Activated CD4-positive, alpha-beta memory T cell treated with anti-CD3 and anti-CD28 coated beads for 36 hours (primary cell): Measurements from ENCODE around the gene MAP3K3. TPM values are rescaled to one million over a fixed set of nuclear protein-coding genes. Genes with fewer than 3 reads are reported as not detected.

ENCODE experiments used
- CTCF ChIA-PET: fragments of 350-600 bp; sonication (Branson Sonifier 250); formaldehyde crosslinking; loops from one replicate; lab custom pipeline; 2021; ENCODE audit warnings: antibody characterized with exemption, inconsistent platforms; lab: Charles Lee
- POLR2A ChIA-PET: fragments of 350-600 bp; sonication (Branson Sonifier 250); formaldehyde crosslinking; loops from one replicate; lab custom pipeline; 2021; ENCODE audit warnings: antibody characterized with exemption; lab: Charles Lee
- DNase-seq: peaks from one replicate; pipeline ENCODE4 v3.0.0-alpha.2; 2020
- H3K27ac Mint-ChIP-seq: one replicate; pipeline ENCODE4 v1.8.0; 2021; ENCODE audit warnings: mixed read lengths
- H3K27me3 Mint-ChIP-seq: one replicate; pipeline ENCODE4 v1.8.0; 2021; ENCODE audit warnings: mixed read lengths
- H3K36me3 Mint-ChIP-seq: one replicate; pipeline ENCODE4 v1.8.0; 2021; ENCODE audit warnings: mixed read lengths
- H3K4me1 Mint-ChIP-seq: one replicate; pipeline ENCODE4 v1.8.0; 2021; ENCODE audit warnings: low read depth, mixed read lengths
- H3K4me3 Mint-ChIP-seq: one replicate; pipeline ENCODE4 v1.8.0; 2021; ENCODE audit warnings: mild to moderate bottlenecking, mixed read lengths
- H3K9me3 Mint-ChIP-seq: one replicate; pipeline ENCODE4 v1.8.0; 2021; ENCODE audit warnings: mixed read lengths
- intact Hi-C: fragments of 100-400 bp; cut with micrococcal nuclease; formaldehyde crosslinking; loops from one replicate; pipeline ENCODE4 v1.15.1; 2023
- total RNA-seq, 2 experiments: library from RNA; stranded (reverse); gene quantifications; one replicate each; pipeline ENCODE4 v1.2.3, GENCODE V29; 2021

The MAP3K3 gene
- total RNA-seq, 2 experiments from 2014 or later = 32.8 to 34.0 TPM

DNA sequence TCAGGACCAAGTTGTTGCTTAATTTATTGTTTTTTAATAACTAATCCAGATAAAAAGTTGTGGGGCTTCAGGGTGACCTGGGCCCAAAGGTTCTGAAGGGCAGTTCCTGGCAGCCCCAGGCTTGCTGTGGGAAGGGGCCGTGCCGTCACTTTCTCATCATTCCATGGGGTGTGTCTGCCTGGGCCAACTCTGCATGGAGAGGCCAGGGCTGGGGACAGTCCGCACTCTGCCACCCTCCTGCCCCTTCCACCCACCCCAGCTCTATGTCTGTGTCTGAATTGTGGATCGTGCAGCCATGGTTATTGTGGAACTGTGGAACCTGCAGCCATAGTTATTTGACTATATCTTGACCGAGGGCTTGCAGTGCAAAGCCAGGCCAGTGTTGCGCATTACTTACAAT lies 73.7 kb downstream of the MAP3K3 start:
- POLR2A ChIA-PET = no interaction called here
- CTCF ChIA-PET = interaction anchor here (0.6 to 3.4 kb wide), 9 partner anchors 12 to 271 kb away, joined by 3 to 14 read pairs (median 4); partner anchors contain the start of gene CCDC47
- no peak overlapping the region for H3K4me3 Mint-ChIP-seq
- H3K9me3 Mint-ChIP-seq = no peaks in the 10 kb centered on the region
- H3K4me1 Mint-ChIP-seq = peaks cover 37% of the 10 kb centered on the region
- intact Hi-C loops = loop anchor here (2.0 to 5.0 kb wide), 5 partner anchors 145 to 811 kb away; partner anchors contain the start of genes CEP95, CYB561, DCAF7 and DDX5
- no peak for DNase-seq
- H3K27me3 Mint-ChIP-seq = no peaks in the 10 kb centered on the region
- peaks cover 27% of the 10 kb centered on the region for H3K36me3 Mint-ChIP-seq
- peak overlapping the region; percentile 96 for H3K27ac Mint-ChIP-seq

DNA sequence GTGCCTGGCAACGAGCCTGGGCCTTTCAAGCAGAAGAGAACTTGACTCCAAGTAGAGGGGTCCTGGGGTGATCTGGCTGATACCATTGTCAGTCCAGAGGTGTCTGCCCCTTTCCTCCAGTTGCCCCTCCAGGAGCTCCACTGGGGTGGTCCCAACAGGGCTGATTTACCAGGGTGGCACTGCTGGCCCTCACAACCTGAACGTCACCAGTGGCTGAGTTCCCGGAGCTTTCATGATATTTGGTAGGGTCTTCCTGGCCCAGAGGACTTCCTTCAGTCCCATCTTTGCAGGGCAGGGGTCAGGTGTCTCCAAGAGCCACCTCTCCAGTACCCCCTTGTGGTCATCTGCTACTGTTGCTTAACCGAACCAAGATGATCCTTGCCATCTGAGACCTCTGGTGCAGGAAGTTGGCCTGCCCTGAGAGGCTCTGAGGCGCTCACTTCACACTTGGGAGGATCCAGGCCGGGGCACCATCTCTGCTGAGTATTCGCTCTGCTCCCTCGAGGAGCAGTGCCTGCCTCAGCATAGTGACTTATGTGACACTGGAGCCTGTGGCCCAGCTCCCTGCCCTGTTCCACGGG lies 74.3 kb downstream of the MAP3K3 start:
- intact Hi-C loops = loop anchor here (2.0 to 5.0 kb wide), 5 partner anchors 146 to 811 kb away; partner anchors contain the start of genes CEP95, CYB561, DCAF7 and DDX5
- peaks cover 23% of the 10 kb centered on the region for H3K36me3 Mint-ChIP-seq
- no peaks in the 10 kb centered on the region for H3K27me3 Mint-ChIP-seq
- no peaks in the 10 kb centered on the region for H3K9me3 Mint-ChIP-seq
- H3K4me1 Mint-ChIP-seq = peaks cover 42% of the 10 kb centered on the region
- DNase-seq = peak; percentile 60
- peak overlapping the region; percentile 96 for H3K27ac Mint-ChIP-seq
- H3K4me3 Mint-ChIP-seq = peak overlapping the region; percentile 88
- ChIA-PET POLR2A (interaction anchor here (1.3 to 3.2 kb wide), 4 partner anchors 11 to 271 kb away, joined by 3 to 22 read pairs (median 8); partner anchors contain the start of genes CCDC47 and DDX42), CTCF (interaction anchor here (0.6 to 3.4 kb wide), 13 partner anchors 12 to 273 kb away, joined by 3 to 27 read pairs (median 5); no protein-coding TSS in a partner anchor)

DNA sequence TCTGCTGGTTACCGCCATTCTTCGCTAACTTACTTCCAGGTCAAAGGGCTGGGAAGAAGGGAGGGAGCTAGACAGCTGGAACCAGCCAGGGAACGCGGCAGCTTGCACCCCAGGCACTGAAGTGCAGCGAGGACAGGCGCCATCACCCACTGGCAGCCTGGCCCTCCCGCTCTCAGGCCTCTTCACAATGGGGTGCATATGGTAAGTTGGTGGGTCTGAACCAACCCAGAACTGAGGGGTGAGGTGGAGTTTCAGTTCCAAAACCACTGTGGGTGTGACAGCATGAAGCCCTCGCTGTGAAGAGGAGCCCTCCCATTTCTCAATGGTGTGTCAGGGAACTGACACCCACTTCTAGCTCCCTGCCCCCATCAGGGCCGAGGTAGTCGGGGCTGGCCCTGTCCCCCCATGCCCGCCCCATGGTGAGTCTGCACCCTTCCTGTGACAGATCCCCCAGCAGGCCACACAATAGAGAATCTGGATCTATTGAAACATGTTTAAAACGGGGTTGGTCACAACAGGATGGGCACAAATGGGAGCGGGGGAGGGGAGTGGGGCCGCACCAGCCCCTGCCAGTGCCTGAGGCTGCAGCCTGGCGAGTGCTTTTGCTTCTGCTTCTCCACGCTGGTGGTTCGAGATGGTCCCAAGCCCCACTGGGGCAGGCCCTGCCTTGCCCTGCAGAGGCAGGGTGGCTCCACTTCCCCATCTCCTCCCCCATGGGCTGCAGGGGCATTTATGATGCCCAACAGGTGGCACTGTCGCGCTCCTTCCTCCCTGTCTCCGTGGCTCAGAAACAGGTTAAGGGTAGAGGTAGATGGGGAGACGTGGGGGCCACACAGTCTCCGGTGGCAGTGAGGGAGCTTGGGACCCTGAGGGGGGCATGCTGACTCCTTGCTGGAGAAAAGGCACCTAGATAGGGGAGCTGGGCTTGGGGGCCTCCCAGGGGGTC lies 75.4 kb downstream of the MAP3K3 start:
- H3K27ac Mint-ChIP-seq = peak overlapping the region; percentile 96
- DNase-seq = peak; percentile 90
- intact Hi-C loops = loop anchor here (1.0 to 5.0 kb wide), 7 partner anchors 13 to 810 kb away; partner anchors contain the start of genes CEP95, CYB561, DCAF7 and DDX5
- CTCF ChIA-PET = interaction anchor here (0.6 to 3.4 kb wide), 24 partner anchors 9 to 274 kb away, joined by 3 to 27 read pairs (median 4); partner anchors contain the start of genes CCDC47 and MAP3K3
- no peaks in the 10 kb centered on the region for H3K27me3 Mint-ChIP-seq
- peak overlapping the region; percentile 88 for H3K4me3 Mint-ChIP-seq
- peaks cover 53% of the 10 kb centered on the region for H3K4me1 Mint-ChIP-seq
- no peaks in the 10 kb centered on the region for H3K9me3 Mint-ChIP-seq
- POLR2A ChIA-PET = interaction anchor here (0.7 to 3.2 kb wide), 8 partner anchors 9 to 272 kb away, joined by 3 to 22 read pairs (median 4); partner anchors contain the start of genes CCDC47 and DDX42
- peaks cover 21% of the 10 kb centered on the region for H3K36me3 Mint-ChIP-seq

DNA sequence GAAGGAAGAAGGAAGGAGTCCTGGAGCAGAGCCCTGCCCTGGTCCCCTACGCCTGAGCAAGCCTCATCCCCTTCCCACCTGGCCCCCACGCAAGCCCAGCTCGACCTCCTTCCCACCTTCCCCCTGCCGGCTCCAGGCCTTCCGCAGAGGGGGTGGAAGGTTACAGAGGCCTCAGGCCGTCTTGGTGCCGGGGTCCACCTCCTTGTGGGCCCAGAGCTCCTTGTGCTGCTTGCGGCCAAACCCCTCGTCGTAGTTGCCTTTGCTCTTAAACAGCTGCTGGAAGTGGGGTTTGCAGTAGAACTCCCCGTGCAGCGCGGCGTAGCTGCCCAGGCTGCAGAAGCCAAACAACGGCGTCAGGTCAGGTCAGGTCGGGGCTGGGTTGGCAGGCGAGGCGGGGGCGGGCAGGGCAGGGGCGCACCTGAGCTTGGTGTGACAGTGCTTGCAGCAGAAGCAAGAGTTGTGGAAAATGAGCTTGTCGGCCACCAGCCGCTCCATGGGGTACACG lies 76.2 kb downstream of the MAP3K3 start:
- H3K27me3 Mint-ChIP-seq = no peaks in the 10 kb centered on the region
- CTCF ChIA-PET = interaction anchor here (0.6 to 3.4 kb wide), 20 partner anchors 10 to 275 kb away, joined by 3 to 27 read pairs (median 4); partner anchors contain the start of genes CCDC47 and MAP3K3
- POLR2A ChIA-PET = interaction anchor here (0.7 to 3.2 kb wide), 11 partner anchors 10 to 252 kb away, joined by 3 to 22 read pairs (median 3); partner anchors contain the start of genes CCDC47, CYB561 and DDX42
- peak; percentile 64 for DNase-seq
- H3K27ac Mint-ChIP-seq = peak overlapping the region; percentile 96
- no peaks in the 10 kb centered on the region for H3K9me3 Mint-ChIP-seq
- H3K36me3 Mint-ChIP-seq = peaks cover 29% of the 10 kb centered on the region
- H3K4me3 Mint-ChIP-seq = peak overlapping the region; percentile 88
- intact Hi-C loops = loop anchor here (1.0 to 5.0 kb wide), 5 partner anchors 12 to 809 kb away; partner anchors contain the start of genes CEP95, CYB561, DDX5 and SMARCD2
- peaks cover 57% of the 10 kb centered on the region for H3K4me1 Mint-ChIP-seq

DNA sequence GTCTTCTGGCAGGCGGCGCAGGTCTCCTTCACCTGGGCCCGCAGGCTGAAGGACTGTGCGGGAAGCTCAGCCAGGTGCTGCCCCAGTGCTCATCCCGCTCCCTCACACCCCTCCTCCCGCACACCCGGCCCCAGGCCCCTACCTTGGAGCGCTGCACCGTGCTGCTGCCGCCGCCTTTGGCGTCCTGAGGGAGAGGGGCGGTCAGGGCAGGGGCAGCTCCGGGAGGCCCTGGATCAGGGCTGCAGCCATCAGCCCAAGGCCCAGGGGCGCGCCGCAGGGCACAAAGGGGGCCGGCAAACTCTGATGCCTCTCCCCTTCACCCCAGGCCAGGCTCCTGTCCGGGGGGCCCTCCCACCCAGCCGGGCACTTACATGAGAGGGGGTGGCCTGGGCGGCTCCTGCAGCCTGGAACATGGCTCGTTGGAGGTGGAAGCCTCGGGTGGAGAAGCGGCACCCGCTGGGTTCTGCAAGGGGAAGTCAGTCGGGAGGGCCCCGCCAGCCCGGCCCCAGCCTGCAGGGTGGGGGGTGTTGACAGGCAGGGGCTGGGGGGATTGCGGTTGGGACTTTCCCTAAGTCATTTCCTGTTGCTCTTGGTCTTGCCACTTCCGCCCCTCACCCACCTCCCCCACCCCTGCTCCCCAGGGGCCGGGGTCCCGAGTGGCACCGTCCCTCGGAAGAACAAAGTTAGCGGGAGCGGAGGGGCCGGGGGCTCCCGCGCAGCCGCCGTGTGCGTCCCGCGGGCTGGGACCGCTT lies 76.8 kb downstream of the MAP3K3 start:
- peak; percentile 89 for DNase-seq
- Mint-ChIP-seq H3K36me3 (peaks cover 32% of the 10 kb centered on the region), H3K9me3 (no peaks in the 10 kb centered on the region), H3K4me1 (peaks cover 63% of the 10 kb centered on the region), H3K4me3 (peak overlapping the region; percentile 88), H3K27me3 (no peaks in the 10 kb centered on the region), H3K27ac (peak overlapping the region; percentile 96)
- intact Hi-C loops = loop anchor here (1.0 to 5.0 kb wide), 6 partner anchors 11 to 808 kb away; partner anchors contain the start of genes CEP95, CYB561, DDX5 and FTSJ3
- ChIA-PET POLR2A (interaction anchor here (0.7 to 3.2 kb wide), 8 partner anchors 11 to 253 kb away, joined by 3 to 22 read pairs (median 3); partner anchors contain the start of genes CCDC47, CYB561 and DDX42), CTCF (interaction anchor here (0.7 to 3.4 kb wide), 15 partner anchors 9 to 273 kb away, joined by 3 to 27 read pairs (median 5); partner anchors contain the start of genes CCDC47 and MAP3K3)

DNA sequence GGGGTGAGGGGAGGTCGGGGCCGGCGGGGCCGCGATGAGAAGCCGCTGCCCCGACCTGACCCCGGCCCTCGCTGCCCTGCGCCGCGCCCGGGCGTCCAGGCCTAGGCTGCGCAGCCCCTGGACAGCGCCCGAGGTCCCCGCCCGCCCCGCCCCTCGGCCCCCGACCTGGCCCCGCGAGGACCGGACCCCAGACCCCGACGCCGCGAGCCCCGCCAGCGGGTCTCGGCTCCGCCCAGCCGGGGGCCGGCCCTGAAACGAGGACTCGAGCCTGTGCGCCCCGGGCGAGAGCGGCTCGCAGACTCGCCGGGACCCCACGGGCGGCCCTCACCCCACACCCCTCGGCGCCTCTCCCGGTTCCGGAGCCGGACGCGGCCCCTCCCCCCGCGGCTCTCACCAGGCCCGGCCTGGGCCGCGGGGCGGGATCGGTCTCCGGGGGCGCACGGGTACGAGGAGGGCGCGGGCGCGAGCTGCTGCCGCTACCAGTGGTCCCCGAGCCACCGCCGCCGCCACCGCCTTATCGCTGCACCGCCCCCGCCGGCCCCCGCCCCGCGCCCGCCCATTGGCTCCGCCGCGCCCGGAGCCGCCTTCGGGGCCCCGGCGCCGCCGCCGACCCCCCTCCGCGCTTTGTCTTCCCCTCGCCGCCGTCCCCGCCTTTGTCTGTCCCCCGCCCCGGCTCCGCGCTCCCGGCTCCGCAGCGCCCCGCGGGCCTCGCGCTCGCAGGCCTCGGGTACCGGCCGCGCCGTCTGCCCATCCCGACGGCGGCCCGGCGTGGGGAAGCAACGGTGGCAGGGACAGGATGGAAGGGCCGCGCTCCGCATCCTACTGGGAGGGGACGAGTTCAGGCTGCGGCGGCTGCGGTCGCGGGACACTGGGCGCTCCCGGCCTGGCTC lies 77.7 kb downstream of the MAP3K3 start, which contains the start of gene LIMD2:
Gene LIMD2, minus strand, starts transcription at position 488 of the 890 bp plus-strand sequence. CDS start 827 bp downstream, outside the sequence.
- H3K4me3 Mint-ChIP-seq = peak within 1 kb of the TSS; percentile 88
- peak; percentile 85 for DNase-seq
- peaks cover 29% of the 10 kb centered on the region for H3K36me3 Mint-ChIP-seq
- POLR2A ChIA-PET = interaction anchor here (0.7 to 3.6 kb wide), 5 partner anchors 11 to 149 kb away, joined by 3 to 19 read pairs (median 5); partner anchors contain the start of genes CCDC47, DCAF7 and DDX42
- peak within 1 kb of the TSS; percentile 96 for H3K27ac Mint-ChIP-seq
- no peaks in the 10 kb centered on the region for H3K9me3 Mint-ChIP-seq
- peaks cover 67% of the 10 kb centered on the region for H3K4me1 Mint-ChIP-seq
- CTCF ChIA-PET = interaction anchor here (1.3 kb wide), 1 partner anchor 74 kb away, joined by 3 read pairs; the partner anchor contains the start of gene DDX42
- intact Hi-C loops = loop anchor here (1.0 to 5.0 kb wide), 5 partner anchors 127 to 807 kb away; partner anchors contain the start of genes CEP95, CYB561, DDX5 and FTSJ3
- no peaks in the 10 kb centered on the region for H3K27me3 Mint-ChIP-seq

DNA sequence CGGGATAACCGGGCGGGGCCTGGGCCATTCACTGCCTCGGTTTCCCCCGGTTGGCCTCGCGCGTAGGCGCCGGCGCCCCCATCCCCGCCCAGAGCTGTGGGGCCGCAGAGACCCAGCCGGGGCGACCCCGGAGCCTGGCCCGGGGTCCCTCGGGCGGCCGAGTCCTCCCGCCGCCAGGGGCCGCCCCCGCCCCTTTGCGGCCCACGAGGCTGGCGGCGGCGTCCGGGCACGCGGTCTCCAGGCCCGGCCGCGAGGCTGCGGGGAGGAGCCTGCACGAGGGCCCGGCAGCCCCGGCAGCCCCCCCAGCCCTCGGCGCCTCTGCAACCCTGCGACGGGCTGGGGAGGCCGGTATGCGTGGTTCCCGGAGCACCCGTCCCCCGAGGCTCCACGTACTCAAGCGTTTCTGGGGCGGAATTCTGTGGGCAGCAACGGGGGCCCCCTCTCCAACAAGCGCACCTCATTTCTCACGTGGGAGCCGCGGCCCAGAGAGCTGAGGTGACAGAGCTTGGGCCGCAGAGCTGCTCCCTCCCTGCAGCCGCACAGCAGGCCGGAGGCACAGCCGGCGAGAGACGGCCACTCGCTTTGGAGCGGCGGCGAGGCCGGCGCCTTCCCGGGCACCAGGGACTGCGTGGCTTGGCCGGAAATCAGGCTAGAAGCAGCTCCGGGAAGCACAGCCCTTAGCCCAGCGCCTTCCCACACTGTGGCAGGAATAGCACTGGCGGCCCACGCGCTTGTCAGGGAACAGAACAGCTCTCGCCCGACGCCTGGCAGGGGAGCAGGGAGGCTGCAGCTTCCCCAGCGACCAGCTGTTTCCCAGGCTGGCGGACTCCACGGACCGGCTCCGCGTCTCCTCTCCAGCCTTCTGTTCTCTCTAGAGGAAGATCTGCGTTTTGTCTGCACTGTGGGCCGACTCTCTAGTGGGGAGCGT lies 78.6 kb downstream of the MAP3K3 start:
- DNase-seq = peak; percentile 64
- Mint-ChIP-seq H3K9me3 (no peaks in the 10 kb centered on the region), H3K27ac (peak overlapping the region; percentile 93), H3K36me3 (peaks cover 31% of the 10 kb centered on the region), H3K27me3 (no peaks in the 10 kb centered on the region), H3K4me3 (peak overlapping the region; percentile 81), H3K4me1 (peaks cover 66% of the 10 kb centered on the region)
- ChIA-PET POLR2A (interaction anchor here (0.7 to 3.6 kb wide), 9 partner anchors 10 to 150 kb away, joined by 3 to 19 read pairs (median 5); partner anchors contain the start of genes CCDC47, DCAF7, DDX42 and MAP3K3), CTCF (interaction anchor here (1.0 to 2.7 kb wide), 6 partner anchors 9 to 272 kb away, joined by 3 to 11 read pairs (median 3); partner anchors contain the start of gene DDX42)
- intact Hi-C loops = loop anchor here (1.0 kb wide), 1 partner anchor 73 kb away; the partner anchor contains the start of gene CCDC47

DNA sequence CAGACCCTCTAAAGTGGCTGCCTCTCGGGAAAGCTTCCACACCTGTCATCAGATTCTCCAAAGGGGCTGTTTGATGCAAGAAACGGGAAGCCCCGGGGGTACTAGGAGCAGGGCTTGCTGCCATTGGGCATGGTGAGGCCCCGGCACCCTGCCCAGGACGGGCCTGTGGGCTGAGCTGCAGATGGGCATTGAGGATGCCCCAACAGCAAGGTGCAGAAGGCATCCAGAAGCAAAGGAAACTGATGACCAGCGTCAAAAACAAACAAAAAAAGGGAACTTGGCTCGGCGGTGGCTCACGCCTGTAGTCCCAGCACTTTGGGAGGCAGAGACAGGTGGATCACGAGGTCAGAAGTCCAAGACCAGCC lies 79.2 kb downstream of the MAP3K3 start:
- no peaks in the 10 kb centered on the region for H3K27me3 Mint-ChIP-seq
- DNase-seq = no peak
- ChIA-PET POLR2A (interaction anchor here (0.9 to 3.6 kb wide), 9 partner anchors 9 to 151 kb away, joined by 3 to 19 read pairs (median 4); partner anchors contain the start of genes CCDC47, DCAF7, DDX42 and MAP3K3), CTCF (interaction anchor here (1.0 to 2.7 kb wide), 5 partner anchors 9 to 272 kb away, joined by 3 to 11 read pairs (median 3); no protein-coding TSS in a partner anchor)
- no peaks in the 10 kb centered on the region for H3K9me3 Mint-ChIP-seq
- intact Hi-C loops = loop anchor here (1.0 kb wide), 1 partner anchor 72 kb away; the partner anchor contains the start of gene CCDC47
- H3K27ac Mint-ChIP-seq = peak overlapping the region; percentile 93
- H3K36me3 Mint-ChIP-seq = peaks cover 36% of the 10 kb centered on the region
- peaks cover 66% of the 10 kb centered on the region for H3K4me1 Mint-ChIP-seq
- H3K4me3 Mint-ChIP-seq = peak overlapping the region; percentile 81
